Memory B cell (primary cell): ENCODE results near the gene SRPK2.
"Not testable (repeated sequence)": the region's sequence is repeated elsewhere in the genome, so short reads cannot be mapped to it uniquely, and the experiment has no call there.

Source experiments
- ATAC-seq: fragments of 150-1000 bp; cut with Tn5 transposase; 2 replicates; pipeline ENCODE4 v1.10.0; 2021; ENCODE audit warnings: low read depth, mild to moderate bottlenecking, moderate library complexity
- DNase-seq, 2 donors: peaks; one replicate each; pipeline ENCODE4 v3.0.0; 2022; ENCODE audit warnings: low spot score in 2 of 2
- H3K27ac Mint-ChIP-seq: one replicate; pipeline ENCODE4 v1.8.0; 2022; ENCODE audit warnings: mild to moderate bottlenecking, moderate library complexity, mixed read lengths
- H3K27me3 Mint-ChIP-seq: one replicate; pipeline ENCODE4 v1.8.0; 2022; ENCODE audit warnings: mixed read lengths
- H3K36me3 Mint-ChIP-seq: one replicate; pipeline ENCODE4 v1.8.0; 2022; ENCODE audit warnings: mild to moderate bottlenecking, mixed read lengths
- H3K4me1 Mint-ChIP-seq: one replicate; pipeline ENCODE4 v1.8.0; 2022; ENCODE audit warnings: mixed read lengths
- H3K4me3 Mint-ChIP-seq: one replicate; pipeline ENCODE4 v1.8.0; 2022; ENCODE audit warnings: mild to moderate bottlenecking, moderate library complexity, mixed read lengths
- H3K9me3 Mint-ChIP-seq: one replicate; pipeline ENCODE4 v1.8.0; 2022; ENCODE audit warnings: mixed read lengths

Gene SRPK2

GRCh38 chr7:105339404-105340323 is 49.1 kb downstream of the SRPK2 start:
- DNase-seq (no peak), ATAC-seq (no peak)
- H3K4me3 Mint-ChIP-seq: no peak overlapping the region
- H3K9me3 Mint-ChIP-seq: no peaks in the 10 kb centered on the region
- no peaks in the 10 kb centered on the region for H3K27me3 Mint-ChIP-seq
- H3K4me1 Mint-ChIP-seq: peaks cover 24% of the 10 kb centered on the region
- peaks cover 2% of the 10 kb centered on the region for H3K36me3 Mint-ChIP-seq
- H3K27ac Mint-ChIP-seq: no peak overlapping the region

GRCh38 chr7:105337529-105337928 is 51.2 kb downstream of the SRPK2 start:
- H3K36me3 Mint-ChIP-seq: peaks cover 2% of the 10 kb centered on the region
- no peaks in the 10 kb centered on the region for H3K9me3 Mint-ChIP-seq
- no peak overlapping the region for H3K4me3 Mint-ChIP-seq
- ATAC-seq (no peak), DNase-seq (no peak)
- H3K4me1 Mint-ChIP-seq: peaks cover 12% of the 10 kb centered on the region
- H3K27ac Mint-ChIP-seq: peak overlapping the region; percentile 11
- H3K27me3 Mint-ChIP-seq: no peaks in the 10 kb centered on the region

GRCh38 chr7:105336009-105336408 is 52.7 kb downstream of the SRPK2 start:
- no peak overlapping the region for H3K27ac Mint-ChIP-seq
- no peak overlapping the region for H3K4me3 Mint-ChIP-seq
- peaks cover 4% of the 10 kb centered on the region for H3K36me3 Mint-ChIP-seq
- DNase-seq (no peak), ATAC-seq (no peak)
- H3K4me1 Mint-ChIP-seq: peaks cover 22% of the 10 kb centered on the region
- no peaks in the 10 kb centered on the region for H3K27me3 Mint-ChIP-seq
- no peaks in the 10 kb centered on the region for H3K9me3 Mint-ChIP-seq

DNA sequence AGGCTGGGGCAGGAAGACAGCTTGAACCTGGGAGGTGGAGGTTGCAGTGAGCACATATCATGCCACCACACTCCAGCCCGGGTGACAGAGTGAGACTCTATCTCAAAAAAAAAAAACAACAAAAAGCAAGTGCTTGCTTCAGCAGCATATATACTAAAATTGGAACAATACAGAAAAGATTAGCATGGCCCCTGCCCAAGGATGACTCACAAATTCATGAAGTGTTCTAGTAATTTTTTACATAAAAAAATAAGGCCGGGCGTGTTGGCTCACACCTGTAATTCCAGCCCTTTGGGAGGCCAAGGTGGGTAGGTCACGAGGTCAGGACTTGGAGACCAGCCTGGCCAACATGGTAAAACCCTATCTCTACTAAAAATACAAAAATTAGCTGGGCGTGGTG is 56.1 kb downstream of the SRPK2 start:
- not testable (repeated sequence) for H3K27me3 Mint-ChIP-seq, H3K9me3 Mint-ChIP-seq, H3K36me3 Mint-ChIP-seq, DNase-seq, ATAC-seq, H3K4me3 Mint-ChIP-seq
- peaks cover 18% of the 10 kb centered on the region for H3K4me1 Mint-ChIP-seq
- H3K27ac Mint-ChIP-seq: peak overlapping the region; percentile 84

GRCh38 chr7:105330526-105330925 is 58.2 kb downstream of the SRPK2 start:
- no peaks in the 10 kb centered on the region for H3K27me3 Mint-ChIP-seq
- H3K4me1 Mint-ChIP-seq: peaks cover 29% of the 10 kb centered on the region
- DNase-seq: no peak
- ATAC-seq: no peak
- H3K36me3 Mint-ChIP-seq: peaks cover 2% of the 10 kb centered on the region
- H3K9me3 Mint-ChIP-seq: no peaks in the 10 kb centered on the region
- no peak overlapping the region for H3K4me3 Mint-ChIP-seq
- H3K27ac Mint-ChIP-seq: no peak overlapping the region

DNA sequence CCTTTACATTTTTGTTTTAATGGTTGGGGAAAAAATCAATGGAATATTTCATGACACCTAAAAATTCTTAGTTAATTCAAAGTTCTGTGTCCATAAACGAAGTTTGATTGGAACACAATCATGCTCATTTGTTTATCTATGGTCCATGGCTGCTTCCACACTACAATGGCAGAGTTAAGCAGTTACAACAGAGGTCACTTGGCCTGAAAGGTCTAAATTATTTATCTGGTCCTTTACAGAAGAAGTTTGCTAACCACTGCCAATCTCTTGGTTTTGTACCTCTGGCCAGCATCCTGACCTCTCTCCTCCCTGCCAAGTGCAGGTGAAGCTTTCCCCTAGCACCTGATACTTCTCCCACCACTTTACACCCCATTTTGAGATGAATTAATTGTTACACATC is 61.5 kb downstream of the SRPK2 start:
- Mint-ChIP-seq H3K36me3 (peaks cover 4% of the 10 kb centered on the region), H3K4me3 (no peak overlapping the region)

GRCh38 chr7:105325216-105325904 is 63.4 kb downstream of the SRPK2 start:
- Mint-ChIP-seq H3K27ac (peak overlapping the region; percentile 15), H3K27me3 (no peaks in the 10 kb centered on the region), H3K36me3 (peaks cover 8% of the 10 kb centered on the region), H3K4me3 (no peak overlapping the region), H3K4me1 (peaks cover 40% of the 10 kb centered on the region), H3K9me3 (no peaks in the 10 kb centered on the region)
- DNase-seq: no peak
- ATAC-seq: peak; percentile 85

More for the DNA sequence above, 61.5 kb downstream of the SRPK2 start:
- H3K27ac Mint-ChIP-seq: peak overlapping the region; percentile 28
- ATAC-seq (no peak), DNase-seq (no peak)
- peaks cover 43% of the 10 kb centered on the region for H3K4me1 Mint-ChIP-seq
- H3K9me3 Mint-ChIP-seq: no peaks in the 10 kb centered on the region
- no peaks in the 10 kb centered on the region for H3K27me3 Mint-ChIP-seq

GRCh38 chr7:105324606-105325005 is 64.1 kb downstream of the SRPK2 start:
- H3K9me3 Mint-ChIP-seq, H3K27me3 Mint-ChIP-seq, H3K36me3 Mint-ChIP-seq, ATAC-seq, H3K4me3 Mint-ChIP-seq, DNase-seq: not testable (repeated sequence)
- Mint-ChIP-seq H3K27ac (peak overlapping the region; percentile 15), H3K4me1 (peaks cover 44% of the 10 kb centered on the region)

DNA sequence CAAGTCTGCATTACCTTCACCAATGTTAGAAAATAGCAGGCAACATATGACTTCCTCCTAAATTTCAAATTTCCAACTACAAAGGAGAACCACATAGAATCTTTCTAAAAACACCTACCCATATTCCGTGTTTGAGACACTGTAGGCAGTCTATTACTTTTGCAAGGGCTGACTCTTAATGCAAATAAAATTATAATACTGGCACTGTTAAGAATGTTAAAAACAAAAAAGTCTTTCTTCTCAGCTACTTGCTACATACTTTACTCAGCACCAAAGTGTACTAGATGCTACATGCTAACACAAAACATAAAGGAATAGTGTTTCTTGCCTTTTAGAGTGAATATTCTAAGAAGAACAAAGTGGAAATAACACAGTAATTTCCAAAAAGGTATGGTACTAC is 65.4 kb downstream of the SRPK2 start:
- ATAC-seq (no peak), DNase-seq (no peak)
- H3K27ac Mint-ChIP-seq: peak overlapping the region; percentile 75
- H3K9me3 Mint-ChIP-seq: no peaks in the 10 kb centered on the region
- H3K36me3 Mint-ChIP-seq: peaks cover 10% of the 10 kb centered on the region
- peaks cover 43% of the 10 kb centered on the region for H3K4me1 Mint-ChIP-seq
- H3K4me3 Mint-ChIP-seq: no peak overlapping the region
- no peaks in the 10 kb centered on the region for H3K27me3 Mint-ChIP-seq

DNA sequence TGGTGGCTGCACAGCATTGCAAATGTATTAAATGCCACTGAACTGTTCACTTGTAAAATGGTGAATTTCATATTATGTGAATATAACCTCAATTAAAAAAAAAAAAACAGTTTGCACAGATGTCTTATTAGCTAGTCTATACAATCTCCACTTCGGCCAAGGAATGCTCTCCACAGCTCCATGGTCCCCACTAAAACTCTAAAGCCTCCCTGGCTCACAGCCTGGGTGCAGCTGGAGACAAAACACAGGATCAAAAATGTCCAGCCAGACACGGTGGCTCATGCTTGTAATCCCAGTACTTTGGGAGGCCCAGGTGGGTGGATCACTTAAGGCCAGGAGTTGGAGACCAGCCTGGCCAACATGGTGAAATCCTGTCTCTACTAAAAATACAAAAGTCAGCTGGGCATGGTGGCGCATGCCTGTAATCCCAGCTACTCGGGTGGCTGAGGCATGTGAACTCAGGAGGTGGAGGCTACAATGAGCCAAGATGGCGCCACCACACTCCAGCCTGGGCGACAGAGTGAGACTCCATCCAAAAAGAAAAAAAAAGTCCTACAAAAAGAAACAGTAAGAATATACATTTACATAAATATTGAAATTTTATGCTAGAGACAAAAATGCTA is 66.0 kb downstream of the SRPK2 start:
- H3K4me3 Mint-ChIP-seq: no peak overlapping the region
- H3K36me3 Mint-ChIP-seq: peaks cover 10% of the 10 kb centered on the region
- ATAC-seq: no peak
- H3K9me3 Mint-ChIP-seq: no peaks in the 10 kb centered on the region
- H3K27me3 Mint-ChIP-seq: no peaks in the 10 kb centered on the region
- no peak for DNase-seq
- no peak overlapping the region for H3K27ac Mint-ChIP-seq
- peaks cover 43% of the 10 kb centered on the region for H3K4me1 Mint-ChIP-seq

DNA sequence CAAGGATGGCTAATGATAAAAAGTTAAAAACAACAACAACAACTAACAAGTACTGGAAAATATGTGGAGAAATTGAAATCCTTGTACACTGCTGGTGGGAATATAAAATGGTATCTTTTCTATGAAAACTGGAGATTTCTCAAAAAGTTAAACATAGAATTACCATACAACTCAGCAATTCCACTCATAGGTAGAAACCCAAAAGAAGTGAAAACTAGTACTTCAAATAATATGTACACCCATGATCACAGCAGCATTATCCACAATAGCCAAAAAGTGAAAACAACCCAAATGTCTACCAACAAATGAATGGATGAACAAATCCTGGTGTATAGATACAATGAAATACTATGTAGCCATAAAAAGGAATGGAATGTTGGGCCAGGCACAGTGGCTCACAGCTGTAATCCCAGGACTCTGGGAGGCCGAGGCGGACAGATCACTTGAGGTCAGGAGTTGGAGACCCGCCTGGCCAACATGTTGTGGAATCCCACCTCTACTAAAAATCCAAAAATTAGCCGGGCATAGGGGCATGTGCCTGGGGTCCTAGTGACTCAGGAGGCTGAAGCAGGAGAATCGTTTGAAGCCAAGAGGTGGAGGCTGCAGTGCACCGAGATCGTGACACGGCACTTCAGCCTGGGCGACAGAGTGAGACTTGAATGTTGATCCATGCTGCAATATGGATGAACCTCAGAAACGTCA is 66.8 kb downstream of the SRPK2 start:
- no peaks in the 10 kb centered on the region for H3K27me3 Mint-ChIP-seq
- H3K36me3 Mint-ChIP-seq: peaks cover 10% of the 10 kb centered on the region
- H3K27ac Mint-ChIP-seq: no peak overlapping the region
- ATAC-seq (no peak), DNase-seq (no peak)
- H3K4me3 Mint-ChIP-seq: no peak overlapping the region
- H3K4me1 Mint-ChIP-seq: peaks cover 41% of the 10 kb centered on the region
- H3K9me3 Mint-ChIP-seq: no peaks in the 10 kb centered on the region

- Mint-ChIP-seq H3K36me3 (peaks cover 10% of the 10 kb centered on the region), H3K4me1 (peaks cover 44% of the 10 kb centered on the region), H3K9me3 (no peaks in the 10 kb centered on the region), H3K27me3 (no peaks in the 10 kb centered on the region), H3K27ac (no peak overlapping the region), H3K4me3 (no peak overlapping the region)
- DNase-seq (no peak), ATAC-seq (no peak)
Observed at GRCh38 chr7:105320896-105321295, 67.8 kb downstream of the SRPK2 start.

- Mint-ChIP-seq H3K4me1 (peaks cover 34% of the 10 kb centered on the region), H3K36me3 (peaks cover 10% of the 10 kb centered on the region), H3K27ac (no peak overlapping the region)
Observed at GRCh38 chr7:105319578-105319977, 69.1 kb downstream of the SRPK2 start.

More at GRCh38 chr7:105319578-105319977, 69.1 kb downstream of the SRPK2 start:
- ATAC-seq: no peak
- Mint-ChIP-seq H3K27me3 (no peaks in the 10 kb centered on the region), H3K4me3 (peak overlapping the region; percentile 42), H3K9me3 (no peaks in the 10 kb centered on the region)
- no peak for DNase-seq
